ENCODE results near the gene SERPINA4. TPM values are rescaled to one million over a fixed set of nuclear protein-coding genes. Genes with fewer than 3 reads are reported as not detected.

Gene SERPINA4
- total RNA-seq, 1 donor from 2014 or later, result not detected

DNA sequence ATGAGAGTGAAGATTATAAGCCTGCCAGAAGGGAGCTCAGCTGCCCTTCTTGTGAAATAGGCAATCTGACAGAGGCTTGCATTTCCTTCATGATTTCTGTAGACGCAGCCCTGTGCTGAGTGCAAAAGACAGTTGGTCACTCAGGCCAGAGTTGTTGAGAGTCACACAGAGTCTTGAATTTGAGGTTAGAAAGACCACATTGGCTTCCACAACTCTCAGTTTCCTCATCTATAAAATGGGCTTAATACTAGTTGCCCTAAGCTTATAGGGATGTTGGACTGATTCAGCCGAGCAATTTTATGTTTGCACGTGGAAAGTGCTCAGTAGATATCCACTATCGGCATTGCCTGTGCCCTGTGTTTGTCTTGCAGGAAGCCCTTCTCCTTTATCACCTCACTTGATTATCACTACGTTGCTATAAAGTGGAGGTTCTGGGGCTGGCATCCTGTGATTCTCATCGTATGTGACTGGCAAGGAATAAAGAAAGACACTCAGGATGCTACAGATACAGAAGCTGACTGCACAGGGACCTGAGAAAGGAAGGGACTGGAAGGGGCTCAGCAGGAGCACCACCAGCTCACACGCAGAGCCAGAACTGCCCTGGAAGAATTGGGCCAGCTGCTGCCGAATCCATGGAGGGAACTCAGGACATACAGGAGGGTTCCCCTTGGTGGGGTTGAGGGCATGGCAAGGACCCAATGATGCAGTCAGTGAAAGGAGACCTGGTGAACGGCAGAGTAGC, 19.8 kb upstream of the SERPINA4 start:
- no peak for ATAC-seq (ENCODE audit: poor library complexity)
- no peak for DNase-seq
- intact Hi-C loops (cut with DNase I), result no loop called here

DNA sequence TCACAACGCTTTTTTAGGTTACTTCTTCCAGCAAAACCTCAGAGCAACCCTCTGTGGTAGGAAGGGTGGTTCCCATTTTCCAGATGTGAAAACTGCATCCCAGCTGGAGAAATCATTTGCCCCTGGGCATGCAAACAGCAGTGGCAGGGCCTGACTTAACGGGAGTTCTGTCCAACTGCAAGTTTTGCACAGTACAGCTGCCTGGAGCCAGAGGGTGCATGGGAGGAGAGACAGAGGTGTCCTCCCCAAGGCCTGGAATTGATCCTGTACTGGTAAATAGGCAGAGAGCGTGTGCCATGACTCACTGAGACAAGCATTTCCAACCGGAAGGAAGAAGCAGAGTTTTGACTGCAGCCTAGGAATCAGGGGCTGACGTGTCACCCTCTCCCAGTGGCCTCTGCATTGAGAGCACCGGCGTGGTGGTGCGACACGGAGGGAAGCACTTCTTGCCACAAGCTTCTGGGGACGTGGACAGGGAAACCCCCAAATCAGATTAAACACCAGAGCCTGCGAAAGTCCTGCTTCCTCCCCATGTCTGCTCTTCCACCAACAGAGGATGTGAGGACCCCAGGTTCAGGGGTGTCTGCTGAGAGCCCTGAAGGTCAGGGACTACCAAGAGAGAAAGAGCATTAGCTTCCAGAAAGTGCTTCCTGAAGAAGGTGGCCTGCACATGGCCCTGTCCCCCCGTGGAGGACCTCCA, 19.0 kb upstream of the SERPINA4 start:
- intact Hi-C loops (cut with DNase I), result no loop called here
- DNase-seq (no peak), ATAC-seq (ENCODE audit: poor library complexity) (no peak)

DNA sequence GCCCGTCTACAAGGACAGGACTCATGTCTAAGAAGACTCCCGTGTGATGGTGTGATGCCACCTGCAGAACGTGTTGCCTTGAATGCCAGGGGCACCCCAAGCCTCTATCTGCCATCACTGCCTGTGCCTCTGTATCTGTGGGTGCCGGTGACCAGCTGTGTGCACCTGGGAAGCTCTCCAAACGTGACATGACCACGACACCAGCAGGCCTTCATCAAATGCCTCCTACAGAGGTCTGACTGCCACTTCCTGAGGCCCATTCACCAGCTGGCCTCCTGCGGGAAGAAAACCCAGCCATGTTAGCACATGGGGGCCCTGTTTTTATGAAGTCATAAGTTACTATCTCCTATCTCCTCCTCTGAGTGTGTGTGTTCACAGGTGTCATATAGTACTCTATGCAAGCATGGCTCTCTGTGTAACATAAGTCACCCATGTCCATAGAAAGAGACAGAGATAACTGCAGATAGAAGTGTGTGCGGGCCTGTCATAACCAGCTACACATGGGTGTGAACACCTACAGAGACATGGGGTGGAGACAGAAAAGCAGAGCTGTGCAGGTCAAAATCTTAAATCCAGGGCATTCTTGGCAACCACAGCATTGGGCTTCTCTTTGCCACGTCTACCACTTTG, 18.3 kb upstream of the SERPINA4 start:
- no peak for ATAC-seq (ENCODE audit: poor library complexity)
- intact Hi-C loops (cut with DNase I), result no loop called here

DNA sequence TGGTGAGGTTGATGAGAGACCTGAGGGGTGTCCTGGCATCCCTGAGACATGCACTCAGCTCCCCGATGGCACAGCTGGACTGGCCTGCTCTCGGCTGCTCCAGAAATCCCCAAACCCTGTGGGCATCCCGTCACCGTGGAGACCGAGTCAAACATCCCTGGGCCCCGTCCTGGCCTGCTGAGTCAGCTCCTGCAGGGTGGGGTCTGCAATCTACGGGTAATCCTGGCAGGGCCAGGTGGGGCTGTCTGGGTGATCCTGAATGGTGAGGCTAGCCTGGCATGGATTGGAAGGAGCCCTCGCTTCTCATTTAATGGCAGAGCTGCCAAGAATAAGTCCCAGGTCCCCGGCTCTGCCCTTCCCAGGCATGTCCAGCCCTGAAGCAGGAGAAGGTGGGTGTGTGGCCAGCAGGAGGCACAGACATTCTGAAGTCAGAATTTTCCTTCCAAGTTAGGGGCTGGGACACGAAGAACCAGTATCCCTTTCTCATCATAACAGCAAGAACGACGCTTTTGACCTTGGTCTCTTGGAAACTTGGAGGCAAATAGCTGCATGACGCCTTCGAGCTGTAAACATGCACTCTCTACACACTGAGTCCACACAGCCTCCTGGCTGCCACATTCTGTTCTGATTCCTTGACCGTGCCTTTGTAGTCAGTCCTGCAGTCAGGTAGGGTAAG, 17.7 kb upstream of the SERPINA4 start:
- intact Hi-C loops (cut with DNase I), result no loop called here
- no peak for ATAC-seq (ENCODE audit: poor library complexity)
- DNase-seq, result no peak

More for the DNA sequence above, 18.3 kb upstream of the SERPINA4 start:
- no peak for DNase-seq

DNA sequence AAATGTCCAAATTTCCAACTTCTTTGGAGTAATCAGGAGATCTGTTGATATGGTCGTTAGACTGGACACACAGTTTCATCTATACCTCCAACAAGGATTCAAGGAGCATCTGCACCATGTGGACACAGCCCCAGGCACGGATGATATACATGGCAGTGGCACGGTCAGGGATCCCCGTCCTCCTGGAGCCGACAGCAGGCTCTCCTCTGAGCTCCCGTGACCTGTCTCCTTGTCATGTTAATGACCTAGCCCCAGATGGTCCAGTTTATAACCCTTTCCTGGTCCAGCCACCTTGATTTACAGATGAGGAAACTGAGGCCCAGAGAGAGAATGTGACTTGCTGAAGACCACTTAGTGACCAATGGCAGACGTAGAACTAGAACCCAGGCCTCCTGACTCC, 16.5 kb upstream of the SERPINA4 start:
- ATAC-seq (ENCODE audit: poor library complexity) (no peak), DNase-seq (no peak)
- intact Hi-C loops (cut with DNase I), result no loop called here

DNA sequence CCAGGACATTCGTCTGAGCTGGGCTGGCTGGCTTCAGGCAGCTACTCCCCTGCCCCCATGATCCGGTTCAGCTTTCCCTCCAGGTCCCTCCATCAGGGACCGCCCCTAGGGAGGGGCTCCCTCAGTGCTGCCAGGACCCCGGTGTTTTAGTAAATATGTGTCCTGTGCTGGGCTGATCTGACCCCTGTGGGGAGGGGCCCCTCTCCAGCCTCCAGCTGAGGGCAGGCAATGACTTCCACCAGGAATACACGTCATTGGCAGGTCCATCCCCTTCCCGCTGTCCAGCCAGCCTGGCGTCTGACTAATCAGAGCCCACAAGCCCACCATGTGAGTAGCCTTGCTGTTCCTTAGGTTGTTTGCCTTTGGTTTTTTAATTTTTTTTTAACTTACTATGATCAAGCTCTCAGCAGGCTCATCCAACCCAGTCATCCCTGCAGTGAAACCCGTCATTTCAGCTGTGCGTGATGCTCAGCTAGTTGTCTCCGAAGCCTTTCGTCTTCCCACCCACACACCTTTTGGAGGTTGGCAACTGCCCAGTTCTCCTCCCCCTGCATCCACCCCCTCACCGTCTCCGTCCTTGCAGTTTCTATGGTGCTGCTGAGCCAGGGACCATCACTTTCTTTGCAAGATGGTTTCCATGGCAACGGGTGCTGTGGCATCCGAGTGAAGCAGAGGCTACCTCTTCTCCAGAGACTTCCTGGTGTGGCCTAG, 16.0 kb upstream of the SERPINA4 start:
- ATAC-seq (ENCODE audit: poor library complexity) (no peak), DNase-seq (no peak)
- intact Hi-C loops (cut with DNase I), result no loop called here

DNA sequence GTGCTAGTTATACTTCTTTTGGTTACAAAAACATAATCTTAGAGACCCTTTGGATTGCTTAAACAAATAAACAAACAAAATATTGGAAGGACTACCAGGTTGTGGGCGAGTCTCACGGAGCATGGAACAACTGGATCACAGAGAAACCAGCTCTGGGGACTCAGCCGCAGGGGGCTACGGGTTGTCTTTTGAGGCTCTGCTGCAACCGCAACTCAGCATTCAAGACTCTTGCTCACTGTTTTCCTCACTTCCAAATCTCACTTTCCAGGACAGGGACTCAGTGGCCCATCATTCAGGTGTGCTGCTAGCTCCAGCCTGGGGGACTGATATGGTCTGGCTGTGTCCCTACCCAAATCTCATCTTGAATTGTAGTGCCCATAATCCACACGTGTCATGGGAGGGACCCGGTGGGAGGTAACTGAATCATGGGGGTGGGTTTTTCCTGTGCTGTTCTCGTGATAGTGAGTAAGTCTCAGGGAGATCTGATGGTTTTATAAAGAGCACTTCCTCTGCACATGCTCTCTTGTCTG, 14.0 kb upstream of the SERPINA4 start:
- ATAC-seq (ENCODE audit: poor library complexity), result no peak
- DNase-seq, result no peak
- intact Hi-C loops (cut with DNase I), result no loop called here

DNA sequence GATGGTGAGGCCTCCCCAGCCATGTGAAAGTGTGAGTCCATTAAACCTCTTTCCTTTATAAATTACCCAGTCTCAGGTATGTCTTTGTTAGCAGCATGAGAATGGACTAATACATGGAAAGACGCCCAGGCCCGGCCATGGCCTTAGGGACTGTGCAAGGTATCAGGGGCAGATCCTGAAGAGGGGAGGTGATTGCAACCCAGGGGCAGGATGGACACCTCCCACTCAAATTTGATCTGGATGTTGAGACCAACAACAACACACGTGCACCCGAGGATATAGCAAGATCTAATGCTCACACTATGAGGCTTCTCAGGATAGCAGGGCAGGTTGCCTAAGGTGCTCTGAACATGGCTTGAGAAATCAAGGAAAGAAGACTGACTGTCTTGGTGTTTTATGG, 13.5 kb upstream of the SERPINA4 start:
- DNase-seq, result no peak
- intact Hi-C loops (cut with DNase I), result no loop called here
- ATAC-seq (ENCODE audit: poor library complexity), result no peak

DNA sequence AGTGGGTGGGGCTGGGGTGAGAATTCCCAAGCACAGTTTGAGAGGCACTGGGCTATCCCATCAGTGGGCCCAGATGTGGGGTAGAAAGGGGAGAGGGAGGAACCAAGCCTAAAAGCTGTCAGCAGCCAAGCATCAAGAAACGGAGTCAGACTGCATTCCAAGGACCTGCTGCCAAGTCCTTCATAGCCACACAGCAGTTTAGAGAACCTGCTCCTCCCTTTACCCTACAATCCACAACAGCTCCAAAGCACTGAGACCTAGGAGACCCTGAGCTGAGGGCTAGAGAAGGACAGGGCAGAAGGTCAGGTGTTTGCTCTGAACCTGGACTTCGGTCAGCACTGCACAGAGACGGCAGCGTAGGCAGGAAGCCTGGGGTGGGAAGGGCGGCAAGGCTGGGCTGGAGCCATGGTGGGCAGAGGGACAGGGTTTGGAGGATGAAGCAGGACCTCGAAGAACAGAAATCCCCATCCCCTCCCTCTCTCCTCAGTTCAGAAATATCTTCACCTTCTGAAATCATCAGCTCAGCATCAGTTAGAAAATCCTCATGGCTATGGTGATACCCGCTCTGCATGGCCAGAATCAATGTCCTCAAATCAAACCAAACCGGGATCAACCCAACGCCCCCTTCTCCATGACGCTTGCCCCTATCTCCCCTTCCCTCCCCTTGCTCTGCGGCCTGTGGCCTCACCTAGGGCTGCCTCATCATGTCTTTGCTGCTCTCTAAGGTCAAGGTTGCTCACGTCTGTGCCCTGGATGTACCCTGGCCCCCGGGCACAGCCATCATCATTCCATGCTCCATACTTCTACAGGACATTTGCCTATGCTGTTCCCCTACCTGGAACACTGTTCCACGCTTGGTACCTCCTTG, 12.9 kb upstream of the SERPINA4 start:
- DNase-seq (no peak), ATAC-seq (ENCODE audit: poor library complexity) (no peak)
- intact Hi-C loops (cut with DNase I), result no loop called here

DNA sequence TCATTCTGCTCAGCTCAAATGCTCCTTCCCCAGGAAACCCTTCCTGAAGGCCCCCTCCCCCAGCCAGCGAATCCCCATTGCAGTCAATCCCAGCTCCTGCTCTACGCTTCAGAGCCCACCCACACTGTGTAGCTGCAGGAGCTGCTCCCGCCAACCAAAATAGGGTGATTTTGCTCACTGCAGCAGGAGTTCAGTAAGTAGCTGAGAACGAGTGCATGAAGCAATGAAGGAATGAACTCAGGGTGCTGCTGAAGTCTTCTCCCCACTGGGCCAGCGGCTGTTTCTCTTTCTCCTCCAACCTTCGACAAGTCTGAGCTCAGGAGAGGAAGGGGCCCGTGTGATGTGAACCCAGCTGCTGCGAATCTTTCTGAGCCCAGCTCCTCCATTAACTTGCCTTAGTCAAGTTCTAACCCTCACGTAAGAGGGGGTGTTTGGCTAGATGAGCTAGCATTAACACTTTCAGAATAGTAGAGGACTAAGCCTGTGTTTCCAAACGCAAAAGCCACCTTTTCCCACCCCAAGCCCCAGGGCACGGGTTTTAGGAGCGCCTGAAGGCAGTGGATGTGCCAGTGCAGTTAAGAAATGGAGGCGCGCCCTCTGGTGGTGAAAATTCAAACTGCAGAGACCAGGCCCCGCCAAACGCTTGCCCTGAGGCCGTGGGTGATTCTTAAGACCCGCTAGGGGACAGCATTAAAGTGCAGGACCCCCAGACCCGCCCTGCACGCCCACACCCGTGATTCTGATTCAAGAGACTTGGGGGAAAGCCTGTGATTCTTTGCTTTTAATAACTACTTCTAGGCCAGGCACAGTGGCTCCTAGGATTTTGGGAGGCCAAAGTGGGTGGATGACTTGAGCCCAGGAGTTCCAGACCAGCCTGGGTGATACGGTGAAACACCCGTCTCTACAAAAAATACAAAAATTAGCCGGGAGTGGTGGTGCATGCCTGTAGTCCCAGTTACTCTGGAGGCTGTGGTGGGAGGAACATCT, 11.9 kb upstream of the SERPINA4 start:
- ATAC-seq (ENCODE audit: poor library complexity) (peak; percentile 88), DNase-seq (peak; percentile 76)
- intact Hi-C loops (cut with DNase I), result no loop called here

DNA sequence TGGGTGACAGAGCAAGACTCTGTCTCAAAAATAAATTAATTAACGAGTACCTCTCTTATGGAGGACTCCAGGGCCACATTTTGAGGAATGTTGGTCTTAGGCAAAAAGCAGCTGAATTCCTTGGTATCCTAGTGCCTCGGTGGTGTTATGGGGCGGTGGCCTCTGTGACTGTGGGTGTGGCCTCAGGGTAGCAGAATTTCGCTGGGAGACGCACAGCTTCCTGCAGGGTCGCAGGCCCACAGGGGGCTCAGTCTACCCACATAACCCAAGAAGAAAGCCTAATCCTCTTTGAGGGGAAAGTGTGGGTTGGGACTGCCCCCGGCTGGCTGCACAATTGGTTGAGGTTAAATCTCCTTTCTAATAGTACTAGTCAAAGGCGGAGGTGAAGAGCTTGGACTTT, 11.2 kb upstream of the SERPINA4 start:
- intact Hi-C loops (cut with DNase I), result no loop called here
- no peak for ATAC-seq (ENCODE audit: poor library complexity)
- no peak for DNase-seq

DNA sequence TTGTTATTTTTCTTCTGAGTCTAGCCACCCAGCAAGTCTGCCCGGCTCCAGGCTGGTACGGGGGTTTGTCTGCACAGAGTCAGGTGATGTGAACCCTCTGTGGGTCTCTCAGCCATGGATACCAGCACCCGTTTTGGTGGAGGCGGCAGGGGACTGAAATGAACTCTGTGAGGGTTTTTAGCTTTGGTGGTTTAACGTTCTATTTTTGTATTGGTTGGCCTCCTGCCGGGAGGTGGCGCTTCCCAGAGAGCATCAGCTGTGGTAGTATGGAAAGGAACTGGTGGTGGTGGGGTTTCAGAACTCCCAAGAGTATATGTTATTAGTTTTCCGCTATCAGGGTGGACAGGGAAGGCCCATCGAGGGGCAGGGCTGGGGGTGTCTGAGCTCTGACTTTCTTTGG, 5.3 kb upstream of the SERPINA4 start:
- DNase-seq (no peak), ATAC-seq (ENCODE audit: poor library complexity) (no peak)
- intact Hi-C loops (cut with DNase I), result no loop called here

DNA sequence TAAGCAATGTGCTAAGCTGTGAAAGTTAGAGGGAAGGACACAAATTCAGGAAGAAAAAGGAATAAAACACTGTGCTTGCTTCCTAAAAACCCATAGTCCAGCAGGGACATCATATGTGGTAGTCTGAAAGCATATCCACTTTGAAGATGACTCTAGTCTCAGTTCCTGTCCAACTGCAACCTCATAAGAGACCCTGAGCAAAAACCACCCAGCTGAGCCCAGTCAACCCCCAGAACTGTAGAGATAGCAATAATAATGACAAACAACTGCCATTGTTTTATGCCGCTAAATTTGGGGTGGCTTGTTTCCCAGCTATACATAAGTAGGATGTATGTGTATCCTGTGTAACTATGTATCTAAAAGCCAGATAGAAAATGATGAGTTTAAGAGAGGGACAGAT, 3.9 kb upstream of the SERPINA4 start:
- intact Hi-C loops (cut with DNase I), result no loop called here
- DNase-seq (no peak), ATAC-seq (ENCODE audit: poor library complexity) (no peak)

DNA sequence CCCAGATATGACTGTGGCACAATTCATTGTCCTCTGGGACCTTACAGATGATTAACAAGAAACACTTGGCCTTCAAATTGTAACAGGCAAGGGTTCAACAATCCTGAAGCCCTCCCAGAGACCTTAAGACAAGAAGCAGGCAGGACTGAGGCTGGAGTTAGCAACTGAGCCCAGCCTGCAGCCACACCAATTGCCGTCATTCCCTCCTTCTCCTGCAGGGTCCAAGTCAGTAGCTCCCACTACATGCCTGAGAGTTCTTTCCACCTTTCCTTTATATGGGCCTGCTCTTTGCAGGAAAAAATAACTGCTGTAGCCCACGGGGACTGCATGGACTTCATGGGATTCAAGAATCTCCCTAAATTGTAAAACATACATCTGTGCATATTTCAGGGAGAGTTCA, 2.4 kb upstream of the SERPINA4 start:
- intact Hi-C loops (cut with DNase I), result no loop called here
- ATAC-seq (ENCODE audit: poor library complexity) (no peak), DNase-seq (no peak)

DNA sequence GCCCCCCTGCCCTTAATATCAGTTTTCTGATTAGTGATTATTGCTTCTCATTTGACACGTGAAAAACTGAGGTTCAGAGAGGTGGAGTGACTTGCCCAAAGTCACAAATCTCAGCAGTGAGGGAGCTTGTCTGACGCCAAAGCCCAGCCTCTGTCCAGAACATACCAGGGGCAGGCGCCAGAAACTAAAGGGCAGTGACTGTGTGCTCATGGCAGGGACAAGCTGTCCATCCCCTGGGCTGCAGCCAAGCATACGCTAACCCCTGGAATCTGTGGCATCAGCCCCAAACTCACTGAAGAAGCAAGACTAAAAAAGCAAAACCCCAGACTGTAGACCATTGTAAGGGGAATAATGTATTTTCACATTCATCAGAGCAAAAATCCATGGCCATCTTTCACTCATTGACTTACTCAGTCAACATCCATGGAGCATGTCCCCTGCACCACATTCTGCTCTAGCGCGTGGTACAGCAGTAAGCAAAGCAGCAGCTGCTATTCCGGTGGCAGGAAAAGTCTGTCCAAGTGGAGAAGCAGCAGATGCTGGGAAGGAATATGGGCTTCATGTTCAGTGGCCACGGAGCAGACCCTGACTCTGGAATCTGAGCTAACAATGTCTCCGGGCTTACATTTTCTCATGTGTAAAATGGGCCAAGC, 1.5 kb upstream of the SERPINA4 start:
- DNase-seq, result no peak
- intact Hi-C loops (cut with DNase I), result no loop called here
- ATAC-seq (ENCODE audit: poor library complexity), result peak; percentile 55

DNA sequence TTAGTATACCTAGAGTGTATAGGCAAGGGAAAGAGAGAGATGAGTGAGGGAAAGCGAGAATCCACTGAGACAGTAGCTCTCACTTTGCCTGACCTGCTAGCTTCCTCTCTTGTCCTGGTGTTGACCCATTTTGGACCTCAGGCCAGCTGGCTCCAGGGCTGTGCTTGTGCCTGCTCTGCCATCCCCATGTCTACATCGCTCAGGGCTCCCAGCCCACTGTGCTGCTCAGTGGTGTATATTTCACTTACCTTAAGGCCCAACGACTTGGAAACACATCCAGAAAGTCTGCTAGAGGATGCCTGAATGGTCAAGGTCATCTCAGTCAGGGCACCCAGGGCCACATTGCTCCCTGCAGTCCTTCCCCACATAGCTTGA, 964 bp upstream of the SERPINA4 start:
- DNase-seq, result no peak
- intact Hi-C loops (cut with DNase I), result no loop called here
- no peak for ATAC-seq (ENCODE audit: poor library complexity)
